GM21576 (cell line): ENCODE measurements around the gene NACAD.

Experiments
- ATAC-seq: cut with Tn5 transposase; IDR thresholded peaks from one replicate; pipeline ENCODE4 v1.9.1; 2021; ENCODE audit warnings: mild to moderate bottlenecking, moderate library complexity; ENCODE audit not compliant: unreplicated experiment

NACAD gene

GRCh38 chr7:45088821-45089340 lies at the start of gene NACAD:
Gene NACAD (minus strand): TSS chr7:45088969. CDS start chr7:45088894, 75 bp downstream.
- ATAC-seq: no peak

- no peak for ATAC-seq
Observed at GRCh38 chr7:45136106-45137060, 47.6 kb upstream of the NACAD start.

- no peak for ATAC-seq
Observed at GRCh38 chr7:45133877-45134276, 45.1 kb upstream of the NACAD start.

GRCh38 chr7:45133352-45133751 lies 44.6 kb upstream of the NACAD start:
- no peak for ATAC-seq

- no peak for ATAC-seq
Observed at GRCh38 chr7:45132708-45133320, 44.0 kb upstream of the NACAD start.

DNA sequence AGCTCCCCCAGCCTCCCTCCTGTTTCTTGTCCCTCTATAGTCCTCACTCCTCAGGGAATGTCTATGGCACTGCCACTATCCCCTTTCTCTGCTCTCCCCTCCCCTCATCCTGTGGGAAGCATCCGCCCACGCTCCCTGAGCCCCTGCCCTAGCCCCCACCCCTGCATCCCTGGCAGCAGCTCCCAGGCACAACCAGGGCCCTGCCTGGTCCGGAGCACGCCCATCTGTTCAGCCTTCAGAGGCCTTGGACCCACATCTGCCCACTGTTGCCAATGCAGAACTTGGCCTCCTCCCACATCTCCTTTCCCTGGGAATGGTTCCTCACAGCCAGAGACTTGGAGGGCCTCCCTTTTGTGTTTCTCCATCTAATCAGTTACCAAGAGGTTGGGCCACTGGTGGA lies 43.1 kb upstream of the NACAD start:
- no peak for ATAC-seq

GRCh38 chr7:45130910-45131309 lies 42.1 kb upstream of the NACAD start:
- no peak for ATAC-seq

GRCh38 chr7:45129906-45130305 lies 41.1 kb upstream of the NACAD start:
- no peak for ATAC-seq

DNA sequence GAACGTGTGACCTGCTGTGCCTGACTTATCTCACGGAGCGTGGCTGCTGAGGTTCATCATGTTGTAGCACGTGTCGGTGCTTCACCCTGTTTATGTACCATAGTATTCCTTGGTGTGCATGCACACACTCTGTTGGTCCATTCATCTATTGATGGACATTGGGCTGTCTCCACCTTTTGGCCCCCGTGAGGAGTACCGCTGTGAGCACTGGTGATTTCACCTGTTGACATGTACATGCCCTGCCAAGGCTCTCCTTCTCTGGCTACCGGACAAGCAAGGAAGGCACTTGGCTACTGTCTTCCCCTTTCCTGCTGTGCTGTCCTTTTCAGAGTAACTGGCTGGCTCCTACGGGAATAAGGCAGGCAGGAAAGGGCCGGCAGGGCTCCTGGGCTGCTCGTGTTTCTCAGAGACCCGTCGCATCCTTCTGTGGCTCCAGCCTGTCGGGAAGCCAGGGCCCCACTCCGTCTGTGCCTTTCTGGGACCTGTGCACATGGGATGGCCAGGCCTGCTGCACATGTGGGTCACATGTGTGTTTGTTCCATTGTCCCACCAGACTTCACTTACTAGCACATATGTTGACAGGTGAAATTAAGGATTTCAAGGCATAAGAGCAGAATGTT lies 40.5 kb upstream of the NACAD start:
- no peak for ATAC-seq

DNA sequence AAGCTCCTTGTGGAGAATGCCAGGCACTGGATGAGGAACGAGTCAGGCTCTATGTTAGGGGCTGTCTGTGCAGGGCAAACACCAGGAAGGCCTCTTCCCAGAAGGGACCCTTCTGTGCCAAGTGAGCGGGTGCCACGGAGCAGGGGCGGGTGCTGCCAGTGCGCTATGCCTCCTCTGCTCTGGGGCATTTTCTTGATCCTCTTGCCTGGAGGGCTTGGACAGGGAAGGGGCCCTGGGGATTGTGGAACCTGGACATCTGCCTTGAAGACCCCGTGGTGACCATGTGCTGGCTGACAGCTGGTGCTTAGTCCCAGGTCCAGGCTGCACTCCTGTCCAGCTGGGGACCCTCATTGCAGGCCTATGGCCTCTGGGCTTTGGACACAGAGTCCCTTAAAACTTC lies 38.2 kb upstream of the NACAD start:
- ATAC-seq: no peak

GRCh38 chr7:45126201-45126600 lies 37.4 kb upstream of the NACAD start:
- ATAC-seq: no peak

DNA sequence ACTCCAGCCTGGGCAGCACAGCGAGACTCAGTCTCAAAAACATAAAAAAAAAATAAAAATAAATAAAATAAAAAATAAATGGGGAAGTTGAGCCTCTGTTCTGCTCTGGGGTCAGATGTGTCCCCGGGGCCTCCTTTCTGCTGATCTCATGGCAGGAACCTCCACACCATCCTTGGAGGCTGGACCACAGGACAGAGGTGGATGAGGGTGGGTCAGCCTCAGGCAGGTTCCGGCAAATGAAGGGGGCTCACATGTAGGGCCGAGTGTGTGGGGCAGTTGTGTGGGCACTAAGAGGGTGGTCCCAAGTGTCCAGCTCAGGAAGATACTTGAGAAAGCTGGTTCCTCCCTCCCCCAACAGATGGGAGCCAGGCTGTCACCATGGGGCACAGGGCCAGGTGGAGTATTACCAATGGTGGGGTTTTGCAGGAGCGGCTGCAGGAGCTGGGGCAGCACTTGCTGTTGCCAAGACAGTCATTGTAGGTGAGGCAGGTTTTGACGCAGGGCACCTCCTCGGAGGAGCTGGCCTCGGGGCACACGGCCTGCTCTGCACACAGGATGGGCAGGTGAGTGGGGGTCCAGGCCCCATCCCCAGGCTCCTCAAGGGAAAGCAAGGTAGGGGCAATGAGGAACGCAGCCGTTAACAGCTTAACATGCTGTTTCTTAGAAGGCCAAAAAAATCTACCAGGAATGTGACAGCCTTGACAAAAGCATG lies 36.6 kb upstream of the NACAD start:
- ATAC-seq: no peak

GRCh38 chr7:45123913-45124710 lies 35.3 kb upstream of the NACAD start:
- no peak for ATAC-seq

- no peak for ATAC-seq
Observed at GRCh38 chr7:45122975-45123860, 34.4 kb upstream of the NACAD start.

GRCh38 chr7:45119550-45119949 lies 30.8 kb upstream of the NACAD start:
- no peak for ATAC-seq

DNA sequence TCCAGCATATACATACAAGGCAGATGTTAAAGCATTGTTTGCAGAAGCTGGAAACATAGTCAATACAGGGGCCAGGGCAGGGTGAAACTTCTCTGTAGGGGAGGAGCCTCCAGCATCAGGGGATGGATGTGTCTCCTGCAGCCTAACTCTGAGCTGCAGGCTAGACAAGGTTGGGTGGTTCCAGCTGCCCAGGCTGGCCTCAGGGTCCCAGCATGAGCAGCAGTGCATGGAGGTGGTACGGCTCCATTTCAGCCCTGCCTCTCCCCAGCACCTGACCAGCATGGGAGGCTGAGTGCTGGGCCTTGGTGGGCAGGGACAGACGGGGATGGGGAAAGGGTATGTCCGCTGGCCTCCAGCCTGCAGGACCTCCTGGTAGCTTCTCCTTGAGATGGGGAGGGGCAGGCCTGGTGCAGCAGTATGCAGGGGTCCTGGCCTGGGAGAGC lies 30.1 kb upstream of the NACAD start:
- ATAC-seq: no peak

DNA sequence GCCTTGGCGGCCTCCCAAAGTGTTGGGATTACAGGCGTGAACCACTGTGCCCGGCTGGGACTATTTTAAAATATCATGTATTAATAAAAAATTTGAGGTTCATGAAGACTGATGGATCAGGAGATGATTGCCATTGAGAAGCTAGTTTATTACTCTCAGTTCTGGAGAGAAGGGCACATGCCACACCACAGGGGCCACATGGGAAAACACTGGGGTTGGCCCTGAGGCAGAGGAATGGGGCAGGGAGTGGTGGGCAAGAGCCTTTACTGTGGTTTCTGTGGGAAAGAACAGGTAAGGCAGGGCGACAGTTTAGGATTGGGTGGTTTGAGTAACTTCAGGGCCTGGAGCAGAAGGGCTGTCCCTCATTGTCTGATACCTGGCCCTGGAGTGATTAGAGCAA lies 29.5 kb upstream of the NACAD start:
- no peak for ATAC-seq

DNA sequence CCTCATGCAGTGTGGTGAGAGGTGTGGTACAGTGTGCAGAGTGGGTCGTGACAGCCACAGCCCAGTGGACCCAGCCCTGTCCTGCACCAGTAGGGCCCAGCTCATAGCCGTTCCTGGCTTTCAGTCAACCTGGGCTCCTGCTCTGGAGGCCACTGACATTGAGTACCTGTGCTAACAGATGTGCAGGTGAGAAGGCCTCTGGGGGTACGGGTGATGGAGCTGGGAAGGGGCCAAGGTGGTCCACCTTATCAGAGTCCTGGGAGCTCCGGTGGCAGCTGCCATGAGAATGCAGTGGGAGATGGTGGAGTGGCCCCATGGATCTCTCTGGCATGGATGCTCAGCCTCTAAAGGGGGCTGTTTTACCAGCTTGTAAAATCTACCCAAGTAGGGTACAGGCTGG lies 28.8 kb upstream of the NACAD start:
- no peak for ATAC-seq

- no peak for ATAC-seq
Observed at GRCh38 chr7:45116048-45116447, 27.3 kb upstream of the NACAD start.
